Activated T-cell treated with anti-CD3 and anti-CD28 coated beads, Interleukin-2, amount 50 U/mL, for 48 hours (primary cell): ENCODE data around the gene ESPNL.

Experiments
- DNase-seq, 2 experiments: peaks; one replicate each; pipeline ENCODE4 v3.0.0-alpha.2; 2020

ESPNL gene

DNA sequence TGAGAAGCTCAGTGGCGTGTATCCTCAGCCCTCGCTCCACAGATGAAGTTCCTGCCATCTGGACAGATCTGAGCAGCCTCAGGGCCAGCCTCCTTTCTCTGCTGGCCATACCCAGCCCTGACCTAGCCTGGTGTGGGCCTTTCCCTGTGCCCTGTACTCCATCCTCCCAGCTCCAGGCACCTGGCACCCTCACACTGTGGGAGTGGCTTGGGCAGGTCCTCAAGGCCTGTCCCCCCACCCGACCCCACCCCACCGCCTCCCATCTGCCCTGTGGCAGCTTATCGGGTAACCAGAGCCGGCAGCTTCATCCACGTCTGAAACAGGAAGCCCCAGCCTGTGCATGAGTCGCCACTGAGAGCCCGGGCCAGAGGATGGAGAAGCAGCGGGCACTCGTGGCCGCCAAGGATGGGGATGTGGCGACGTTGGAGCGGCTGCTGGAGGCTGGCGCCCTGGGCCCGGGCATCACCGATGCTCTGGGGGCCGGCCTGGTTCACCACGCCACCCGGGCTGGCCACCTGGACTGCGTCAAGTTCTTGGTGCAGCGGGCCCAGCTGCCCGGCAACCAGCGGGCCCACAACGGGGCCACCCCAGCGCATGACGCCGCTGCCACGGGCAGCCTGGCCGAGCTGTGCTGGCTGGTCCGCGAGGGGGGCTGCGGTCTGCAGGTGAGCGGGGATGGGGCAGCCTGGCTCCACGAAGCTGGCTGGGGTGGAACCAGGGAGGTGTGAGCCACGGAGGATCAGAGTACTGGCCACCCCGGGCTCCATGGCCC, at the start of gene ESPNL:
Gene ESPNL (plus strand): TSS at position 292 of the 772 bp plus-strand sequence. CDS start 80 bp downstream, at position 372.
- peak in 1 of 2 experiments; percentile 12 for DNase-seq

- DNase-seq, result no peak
Observed at GRCh38 chr2:238053191-238053776, 46.9 kb upstream of the ESPNL start.

GRCh38 chr2:238055841-238056240, 44.3 kb upstream of the ESPNL start:
- no peak for DNase-seq

- peak in 1 of 2 experiments; percentile 10 for DNase-seq
Observed at GRCh38 chr2:238057696-238058575, 42.2 kb upstream of the ESPNL start.

GRCh38 chr2:238059505-238059904, 40.6 kb upstream of the ESPNL start:
- DNase-seq, result peak; percentile 5 to 9

GRCh38 chr2:238060096-238060541, 40.0 kb upstream of the ESPNL start:
- no peak for DNase-seq

GRCh38 chr2:238060542-238061314, 39.4 kb upstream of the ESPNL start, which contains the start of gene SCLY:
Gene SCLY (plus strand): TSS chr2:238061001. CDS start chr2:238061055, 54 bp downstream.
- DNase-seq, result peak; percentile 96 to 97

DNA sequence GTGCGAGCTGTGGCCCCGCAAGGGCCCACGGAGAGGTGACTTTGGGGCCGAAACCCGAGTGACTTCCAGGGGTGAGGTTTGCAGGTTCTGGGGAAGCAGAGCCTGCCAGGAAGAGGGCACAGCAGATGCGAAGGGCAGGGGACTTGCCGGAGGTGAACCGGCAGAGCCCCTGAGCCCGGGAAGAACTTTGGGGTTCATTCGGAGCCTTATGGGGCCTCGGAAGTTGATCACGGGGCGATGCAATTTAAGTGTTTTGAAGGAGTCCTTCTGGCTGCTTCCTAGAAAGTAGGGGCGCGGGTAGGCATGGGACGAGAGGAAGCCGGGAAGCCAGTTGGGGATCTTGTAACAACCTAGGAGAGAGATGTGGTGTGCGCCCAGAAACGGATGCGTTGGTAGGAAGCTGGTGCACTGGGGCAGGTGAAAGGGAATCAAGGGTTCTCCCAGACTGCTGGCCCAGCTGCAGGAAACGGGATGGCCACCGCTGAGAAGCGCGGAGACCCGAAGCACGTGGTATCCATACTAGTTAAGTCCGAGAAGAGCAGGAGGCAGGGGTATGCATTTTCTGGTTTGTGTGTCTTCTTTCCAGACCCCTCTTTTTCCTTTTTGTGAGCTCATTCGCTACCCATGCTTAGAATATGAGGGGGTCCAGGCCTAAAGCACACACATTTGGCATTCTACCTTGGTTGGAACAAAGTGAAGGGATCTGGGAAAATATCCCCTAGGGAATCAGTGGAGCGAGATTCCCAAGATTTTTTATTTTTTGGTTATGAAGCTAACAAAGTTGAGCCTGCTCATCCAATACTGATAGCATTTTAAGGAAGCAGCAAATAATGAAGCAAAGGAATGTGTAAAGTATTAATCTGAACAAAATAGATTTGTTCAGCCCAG, 38.6 kb upstream of the ESPNL start:
- peak in 1 of 2 experiments; percentile 52 for DNase-seq

DNA sequence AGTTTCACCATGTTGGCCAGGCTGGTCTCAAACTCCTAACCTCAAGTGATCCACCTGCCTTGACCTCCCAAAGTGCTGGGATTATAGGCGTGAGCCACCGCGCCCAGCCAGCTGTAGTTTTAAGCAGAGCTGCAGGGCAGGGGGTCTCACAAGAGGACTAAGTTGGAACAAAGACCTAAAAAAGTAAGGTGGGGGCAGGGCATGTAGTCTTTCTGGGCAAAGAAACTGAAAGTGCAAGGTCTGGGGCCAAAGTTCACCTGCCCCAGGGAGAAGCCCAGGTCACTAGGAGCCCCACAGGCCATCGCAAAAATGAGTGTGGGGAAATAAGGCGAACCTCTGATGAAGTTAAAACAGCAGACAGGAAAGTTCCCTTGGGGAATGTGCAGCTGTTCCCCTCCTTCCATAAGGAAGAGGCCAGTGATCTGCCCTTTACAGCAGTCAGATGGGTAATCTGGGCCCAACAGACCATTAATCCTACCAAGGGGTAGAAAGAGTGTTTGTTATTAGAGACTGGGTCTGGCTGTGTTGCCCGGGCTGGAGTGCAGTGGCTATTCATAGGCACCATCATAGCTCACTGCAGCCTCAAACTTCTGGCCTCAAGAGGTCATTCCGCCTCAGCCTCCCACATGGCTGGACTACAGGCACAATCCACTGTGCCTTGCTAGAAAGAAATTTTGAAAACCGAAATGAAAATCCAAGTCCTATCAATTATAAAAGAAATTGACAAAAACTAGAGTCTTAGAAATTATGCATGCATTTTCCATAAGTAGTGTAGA, 36.5 kb upstream of the ESPNL start:
- peak in 1 of 2 experiments; percentile 6 for DNase-seq

- no peak for DNase-seq
Observed at GRCh38 chr2:238064376-238064775, 35.8 kb upstream of the ESPNL start.

DNA sequence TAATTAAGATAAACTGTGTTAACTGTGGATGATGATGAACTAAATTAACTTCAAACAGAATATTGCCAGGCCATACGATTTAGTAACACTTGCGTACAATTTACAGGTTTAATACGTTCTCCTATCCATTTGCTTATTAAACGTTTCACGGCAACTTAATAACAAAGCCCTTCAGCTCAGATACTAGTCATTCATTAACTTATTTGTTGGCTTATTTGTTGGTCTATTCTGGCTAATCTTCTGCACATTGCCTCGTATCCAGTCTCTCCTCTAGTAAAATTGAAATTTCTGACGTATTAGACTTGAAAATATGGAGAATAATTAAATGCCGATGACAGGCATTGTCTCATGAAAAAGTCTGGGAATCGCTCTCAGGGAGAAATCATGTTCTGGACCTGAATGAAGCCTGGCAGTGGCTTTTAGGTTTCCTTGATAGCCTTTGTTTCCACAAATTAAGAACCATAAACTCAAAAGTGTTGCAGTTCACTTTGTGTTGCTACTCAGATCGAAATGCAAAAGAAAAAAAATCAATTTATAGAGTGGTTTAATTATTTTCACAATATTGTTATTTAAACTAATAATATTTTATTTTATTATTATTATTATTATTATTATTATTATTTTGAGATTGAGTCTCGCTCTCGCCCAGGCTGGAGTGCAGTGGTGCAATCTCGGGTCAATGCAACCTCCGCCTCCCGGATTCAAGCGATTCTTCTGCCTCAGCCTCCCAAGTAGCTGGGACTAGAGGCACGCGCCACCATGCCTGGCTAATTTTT, 34.9 kb upstream of the ESPNL start:
- no peak for DNase-seq

GRCh38 chr2:238066218-238066617, 33.9 kb upstream of the ESPNL start:
- peak in 1 of 2 experiments; percentile 29 for DNase-seq

GRCh38 chr2:238066718-238067117, 33.4 kb upstream of the ESPNL start:
- DNase-seq, result peak; percentile 31 to 45

DNA sequence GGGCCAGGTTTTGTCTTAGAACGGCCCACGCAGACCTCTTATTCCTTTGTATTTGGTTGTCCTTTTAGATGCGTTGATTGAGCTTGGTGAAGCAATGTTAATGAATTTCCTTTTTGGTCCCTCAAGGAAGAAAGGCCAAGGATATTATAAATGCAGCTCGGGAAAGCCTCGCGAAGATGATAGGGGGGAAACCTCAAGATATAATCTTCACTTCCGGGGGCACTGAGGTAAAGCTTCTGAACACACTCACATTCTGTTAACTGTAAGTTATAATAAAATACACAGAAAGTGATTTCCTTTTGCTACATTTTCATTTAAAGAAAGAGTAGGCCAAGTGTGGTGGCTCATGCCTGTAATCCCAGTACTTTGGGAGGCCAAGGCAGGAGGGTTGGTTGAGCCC, 32.2 kb upstream of the ESPNL start:
- no peak for DNase-seq

- DNase-seq, result no peak
Observed at GRCh38 chr2:238069021-238069709, 31.0 kb upstream of the ESPNL start.

GRCh38 chr2:238069877-238070276, 30.3 kb upstream of the ESPNL start:
- no peak for DNase-seq

DNA sequence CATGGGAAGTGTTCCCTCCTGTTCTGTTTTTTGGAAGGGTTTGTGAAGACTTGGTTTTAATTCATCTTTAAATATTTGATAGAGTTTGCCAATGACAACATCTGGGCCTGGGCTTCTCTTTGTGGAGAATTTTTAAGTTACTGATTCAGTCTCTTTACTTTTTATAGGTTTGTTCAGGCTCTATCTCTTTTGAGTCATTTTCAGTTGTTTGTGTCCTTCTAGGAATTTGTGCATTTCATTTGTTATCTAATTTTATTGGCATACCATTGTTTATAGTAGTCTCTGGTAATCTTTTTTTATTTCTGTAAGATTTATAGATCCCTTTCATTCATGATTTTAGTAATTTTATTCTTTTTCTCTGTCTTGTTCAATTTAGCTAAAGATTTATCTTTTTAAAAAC, 24.7 kb upstream of the ESPNL start:
- DNase-seq, result no peak

GRCh38 chr2:238077292-238077691, 22.8 kb upstream of the ESPNL start:
- no peak for DNase-seq

GRCh38 chr2:238079874-238080327, 20.2 kb upstream of the ESPNL start:
- no peak for DNase-seq
